ENCODE measurements around the gene FGF11. TPM values are rescaled to one million over a fixed set of nuclear protein-coding genes. Genes with fewer than 3 reads are reported as not detected.
A peak's percentile ranks its signal among the peaks of the same experiment; 100 is the strongest.

The FGF11 gene
- total and polyA plus RNA-seq, 2 experiments from 2014 or later, result 0.36 TPM; not detected in 1

DNA sequence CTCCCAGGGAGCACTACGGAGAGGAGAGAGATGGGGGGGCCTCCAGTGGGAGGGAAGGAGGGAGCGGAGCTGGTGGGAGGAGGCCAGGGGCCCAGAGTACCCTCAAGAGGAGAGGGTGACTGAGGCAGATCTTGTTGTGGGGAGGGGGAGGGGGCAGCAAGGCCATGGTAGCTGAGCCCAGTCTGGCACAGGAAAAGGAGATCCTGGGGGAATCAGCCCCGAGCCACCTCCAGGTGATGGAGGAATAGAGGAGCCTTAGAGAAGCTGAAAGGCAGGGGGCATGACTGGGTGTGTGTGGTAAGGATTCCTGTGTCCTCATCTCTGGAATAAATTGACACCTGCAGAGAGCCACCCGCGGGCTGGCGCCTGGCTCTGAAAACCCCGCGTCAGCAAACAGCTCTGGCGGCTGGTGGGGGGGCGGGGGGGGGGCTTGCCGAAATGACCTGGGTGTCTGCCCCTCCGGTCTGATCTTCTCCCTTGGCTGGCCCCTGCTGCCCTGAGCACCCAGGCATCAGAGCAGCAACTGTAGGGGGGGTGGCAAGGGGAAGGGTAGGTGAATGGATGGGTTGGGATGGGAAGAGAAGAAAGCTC, 33.0 kb upstream of the FGF11 start:
- H3K36me3 ChIP-seq (ENCODE audit: low read depth), result no peaks in the 10 kb centered on the region
- no peaks in the 10 kb centered on the region for H3F3A ChIP-seq (ENCODE audit: insufficient read depth)
- peak overlapping the region; percentile 80 for H3K4me2 ChIP-seq (ENCODE audit: unreplicated experiment)
- H3K4me1 ChIP-seq (ENCODE audit: insufficient read depth), result peaks cover 6% of the 10 kb centered on the region
- H2AFZ ChIP-seq, result no peak overlapping the region
- peak overlapping the region; percentile 84 for H3K9ac ChIP-seq
- TF ChIP-seq EZH2 (IDR thresholded peaks at IDR 0.05; ENCODE audit: insufficient read depth, poor library complexity, severe bottlenecking) (no peak), EZH2phosphoT487 (IDR thresholded peaks at IDR 0.05; ENCODE audit: insufficient read depth, low read depth) (no peak)
- 72 to 80% methylated on average over 8 to 12 of the region's 12 CpGs for WGBS, 2 experiments (ENCODE audit: low coverage in 1 of 2, low lambda C conversion rate in 2 of 2, missing lambda C conversion rate in 2 of 2)
- no peaks in the 10 kb centered on the region for H4K20me1 ChIP-seq (ENCODE audit: insufficient read depth)
- peak; percentile 7 for DNase-seq
- H3K27ac ChIP-seq, result no peak overlapping the region
- no peaks in the 10 kb centered on the region for H3K27me3 ChIP-seq (replicated peaks; ENCODE audit: insufficient read depth)
- peaks cover 14% of the 10 kb centered on the region for H3K79me2 ChIP-seq (ENCODE audit: insufficient read depth)
- in situ Hi-C loops (cut with MboI), result no loop called here
- H3K4me3 ChIP-seq, result peak overlapping the region; percentile 79
- no peaks in the 10 kb centered on the region for H3K9me3 ChIP-seq (ENCODE audit: low read depth)
- no peaks in the 10 kb centered on the region for H3K9me2 ChIP-seq (ENCODE audit: insufficient read depth)

DNA sequence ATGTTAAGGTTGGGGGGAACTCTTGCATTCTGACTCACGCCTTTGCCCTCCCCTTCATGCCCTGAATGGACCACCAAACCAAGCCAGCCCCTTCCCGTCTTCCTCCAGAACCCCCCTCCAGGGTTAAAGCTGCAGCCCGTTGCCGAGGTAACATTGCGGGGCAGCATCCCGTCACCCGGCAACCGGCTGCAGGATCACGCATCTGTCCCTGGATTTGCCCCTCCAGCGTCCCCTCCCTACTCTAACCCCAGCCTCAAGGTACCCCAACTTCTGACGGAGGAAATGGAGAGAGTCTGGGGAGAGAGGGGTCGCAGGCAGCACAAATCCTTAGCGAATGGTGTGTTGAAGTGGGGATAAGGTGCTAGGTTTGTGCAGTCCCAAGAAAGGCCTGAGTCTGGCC, 32.2 kb upstream of the FGF11 start:
- Histone ChIP-seq H3K9me3 (ENCODE audit: low read depth) (no peaks in the 10 kb centered on the region), H3K79me2 (ENCODE audit: insufficient read depth) (peaks cover 9% of the 10 kb centered on the region), H2AFZ (no peak overlapping the region), H3K36me3 (ENCODE audit: low read depth) (no peaks in the 10 kb centered on the region), H3K4me2 (ENCODE audit: unreplicated experiment) (no peak overlapping the region), H3K9ac (no peak overlapping the region), H3K9me2 (ENCODE audit: insufficient read depth) (no peaks in the 10 kb centered on the region), H4K20me1 (ENCODE audit: insufficient read depth) (no peaks in the 10 kb centered on the region), H3K4me1 (ENCODE audit: insufficient read depth) (peaks cover 6% of the 10 kb centered on the region), H3K4me3 (no peak overlapping the region), H3F3A (ENCODE audit: insufficient read depth) (0 out of 2 replicates have a peak, but pooled peaks cover 1% of the 10 kb centered on the region), H3K27me3 (replicated peaks; ENCODE audit: insufficient read depth) (no peaks in the 10 kb centered on the region), H3K27ac (no peak overlapping the region)
- TF ChIP-seq EZH2phosphoT487 (IDR thresholded peaks at IDR 0.05; ENCODE audit: insufficient read depth, low read depth), result no peak
- no peak for TF ChIP-seq EZH2 (IDR thresholded peaks at IDR 0.05; ENCODE audit: insufficient read depth, poor library complexity, severe bottlenecking)
- DNase-seq, result no peak
- 83 to 84% methylated on average over 13 of the region's 13 CpGs for WGBS, 2 experiments (ENCODE audit: low coverage in 1 of 2, low lambda C conversion rate in 2 of 2, missing lambda C conversion rate in 2 of 2)
- in situ Hi-C loops (cut with MboI), result no loop called here

DNA sequence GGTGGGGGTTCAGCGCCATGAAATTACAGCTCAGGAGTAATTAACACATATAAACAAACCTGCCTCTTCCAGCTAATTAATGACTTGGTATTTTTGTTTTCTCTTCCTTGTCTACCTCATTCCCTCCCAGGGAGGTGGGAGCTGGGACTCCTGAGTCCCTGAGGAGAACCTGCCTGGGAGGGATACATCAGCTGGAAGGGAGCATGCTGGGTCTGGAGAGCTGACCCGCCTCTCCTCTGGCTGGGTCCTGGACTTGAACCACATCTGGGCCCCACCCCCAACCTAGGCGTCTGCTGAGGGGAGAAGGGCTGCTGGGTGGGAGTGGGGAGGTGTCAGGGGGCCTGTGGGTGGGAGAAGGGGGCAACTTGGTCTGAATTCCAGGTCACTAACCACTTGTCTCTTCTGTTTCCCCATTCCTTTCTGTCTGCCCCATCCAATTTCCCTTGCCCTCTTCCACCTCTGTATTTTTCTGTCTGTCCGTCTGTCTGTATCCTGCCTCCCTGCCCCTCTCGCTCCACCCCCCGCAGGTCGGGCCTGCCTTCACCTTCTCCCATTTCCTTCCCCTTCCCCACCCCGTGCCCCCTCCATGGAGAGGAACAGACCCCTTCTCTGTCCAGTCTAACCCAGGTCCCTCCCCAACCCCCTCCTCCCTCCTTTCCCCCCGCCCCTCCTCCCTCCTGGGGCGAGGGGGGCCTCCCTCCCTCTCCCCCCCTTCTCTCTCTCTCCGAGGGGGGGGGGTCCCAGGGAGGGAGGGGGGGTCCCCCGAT, 31.6 kb upstream of the FGF11 start, which contains the start of gene NLGN2:
Gene NLGN2 (plus strand): TSS at position 361 of the 767 bp plus-strand sequence. CDS start 411 bp downstream, outside the sequence.
- H3K9ac ChIP-seq, result no peak within 1 kb of the TSS
- no peaks in the 10 kb centered on the region for H3K36me3 ChIP-seq (ENCODE audit: low read depth)
- peaks cover 10% of the 10 kb centered on the region for H3K4me1 ChIP-seq (ENCODE audit: insufficient read depth)
- no peaks in the 10 kb centered on the region for H3K9me3 ChIP-seq (ENCODE audit: low read depth)
- H3K4me2 ChIP-seq (ENCODE audit: unreplicated experiment), result no peak within 1 kb of the TSS
- in situ Hi-C loops (cut with MboI), result no loop called here
- H3K9me2 ChIP-seq (ENCODE audit: insufficient read depth), result no peaks in the 10 kb centered on the region
- WGBS, 2 experiments (ENCODE audit: low coverage in 1 of 2, low lambda C conversion rate in 2 of 2, missing lambda C conversion rate in 2 of 2), result 71 to 85% methylated on average over 3 to 12 of the region's 12 CpGs
- H3K27ac ChIP-seq, result no peak within 1 kb of the TSS
- H2AFZ ChIP-seq, result no peak within 1 kb of the TSS
- no peaks in the 10 kb centered on the region for H4K20me1 ChIP-seq (ENCODE audit: insufficient read depth)
- DNase-seq, result no peak
- H3K79me2 ChIP-seq (ENCODE audit: insufficient read depth), result peaks cover 5% of the 10 kb centered on the region; the same call in 1 of the 2 replicates
- TF ChIP-seq EZH2phosphoT487 (IDR thresholded peaks at IDR 0.05; ENCODE audit: insufficient read depth, low read depth), result no peak
- H3F3A ChIP-seq (ENCODE audit: insufficient read depth), result peaks cover 7% of the 10 kb centered on the region
- H3K27me3 ChIP-seq (replicated peaks; ENCODE audit: insufficient read depth), result no peaks in the 10 kb centered on the region
- H3K4me3 ChIP-seq, result no peak within 1 kb of the TSS

DNA sequence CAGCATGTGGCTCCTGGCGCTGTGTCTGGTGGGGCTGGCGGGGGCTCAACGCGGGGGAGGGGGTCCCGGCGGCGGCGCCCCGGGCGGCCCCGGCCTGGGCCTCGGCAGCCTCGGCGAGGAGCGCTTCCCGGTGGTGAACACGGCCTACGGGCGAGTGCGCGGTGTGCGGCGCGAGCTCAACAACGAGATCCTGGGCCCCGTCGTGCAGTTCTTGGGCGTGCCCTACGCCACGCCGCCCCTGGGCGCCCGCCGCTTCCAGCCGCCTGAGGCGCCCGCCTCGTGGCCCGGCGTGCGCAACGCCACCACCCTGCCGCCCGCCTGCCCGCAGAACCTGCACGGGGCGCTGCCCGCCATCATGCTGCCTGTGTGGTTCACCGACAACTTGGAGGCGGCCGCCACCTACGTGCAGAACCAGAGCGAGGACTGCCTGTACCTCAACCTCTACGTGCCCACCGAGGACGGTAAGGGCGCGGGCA, 31.0 kb upstream of the FGF11 start:
- 88 to 96% methylated on average over 15 to 46 of the region's 58 CpGs for WGBS, 2 experiments (ENCODE audit: low coverage in 1 of 2, low lambda C conversion rate in 2 of 2, missing lambda C conversion rate in 2 of 2)
- Histone ChIP-seq H3K79me2 (ENCODE audit: insufficient read depth) (no peaks in the 10 kb centered on the region; the same call in 1 of the 2 replicates), H2AFZ (no peak overlapping the region), H3K4me2 (ENCODE audit: unreplicated experiment) (no peak overlapping the region), H3K27me3 (replicated peaks; ENCODE audit: insufficient read depth) (no peaks in the 10 kb centered on the region), H3K9ac (no peak overlapping the region), H3F3A (ENCODE audit: insufficient read depth) (peaks cover 12% of the 10 kb centered on the region), H3K4me1 (ENCODE audit: insufficient read depth) (peaks cover 11% of the 10 kb centered on the region), H3K9me3 (ENCODE audit: low read depth) (no peaks in the 10 kb centered on the region), H4K20me1 (ENCODE audit: insufficient read depth) (no peaks in the 10 kb centered on the region), H3K36me3 (ENCODE audit: low read depth) (no peaks in the 10 kb centered on the region), H3K27ac (no peak overlapping the region), H3K4me3 (no peak overlapping the region), H3K9me2 (ENCODE audit: insufficient read depth) (no peaks in the 10 kb centered on the region)
- in situ Hi-C loops (cut with MboI), result no loop called here
- DNase-seq, result no peak
- TF ChIP-seq EZH2 (IDR thresholded peaks at IDR 0.05; ENCODE audit: insufficient read depth, poor library complexity, severe bottlenecking) (no peak), EZH2phosphoT487 (IDR thresholded peaks at IDR 0.05; ENCODE audit: insufficient read depth, low read depth) (no peak)
